HG03064 (cell line): ENCODE results near the gene IGSF3.
"Not testable (repeated sequence)": the region's sequence is repeated elsewhere in the genome, so short reads cannot be mapped to it uniquely, and the experiment has no call there.

ENCODE experiments used
- ATAC-seq: cut with Tn5 transposase; IDR thresholded peaks from one replicate; pipeline ENCODE4 v1.9.1; 2021; ENCODE audit warnings: low read depth; ENCODE audit not compliant: unreplicated experiment

Gene IGSF3

GRCh38 chr1:116580446-116581322 lies 86.8 kb downstream of the IGSF3 start:
- no peak for ATAC-seq

GRCh38 chr1:116579259-116579875 lies 88.2 kb downstream of the IGSF3 start:
- no peak for ATAC-seq

GRCh38 chr1:116578581-116578980 lies 89.0 kb downstream of the IGSF3 start:
- ATAC-seq: no peak

- no peak for ATAC-seq
These were observed 89.7 kb downstream of the IGSF3 start for GRCh38 chr1:116577759-116578314.

GRCh38 chr1:116574581-116575291 lies 92.8 kb downstream of the IGSF3 start:
- ATAC-seq: no peak

- no peak for ATAC-seq
These were observed 94.0 kb downstream of the IGSF3 start for GRCh38 chr1:116573431-116574095.

- no peak for ATAC-seq
These were observed 94.6 kb downstream of the IGSF3 start for GRCh38 chr1:116572771-116573430.

GRCh38 chr1:116572099-116572498 lies 95.4 kb downstream of the IGSF3 start:
- no peak for ATAC-seq

GRCh38 chr1:116571215-116571919 lies 96.2 kb downstream of the IGSF3 start:
- ATAC-seq: no peak

GRCh38 chr1:116570358-116571214 lies 96.9 kb downstream of the IGSF3 start, which contains the start of gene CD58:
Gene CD58, minus strand, starts transcription at chr1:116571026. Its CDS starts 54 bp downstream, at chr1:116570972.
- peak; percentile 57 for ATAC-seq

GRCh38 chr1:116569776-116570357 lies 97.7 kb downstream of the IGSF3 start:
- peak; percentile 17 for ATAC-seq

- ATAC-seq: no peak
These were observed 98.2 kb downstream of the IGSF3 start for GRCh38 chr1:116569381-116569670.

- ATAC-seq: no peak
These were observed 98.7 kb downstream of the IGSF3 start for GRCh38 chr1:116568662-116569380.

GRCh38 chr1:116567790-116568661 lies 99.5 kb downstream of the IGSF3 start:
- ATAC-seq: no peak

GRCh38 chr1:116565222-116565621 lies 102.3 kb downstream of the IGSF3 start:
- no peak for ATAC-seq

GRCh38 chr1:116564426-116564825 lies 103.1 kb downstream of the IGSF3 start:
- ATAC-seq: no peak

- not testable (repeated sequence) for ATAC-seq
These were observed 105.1 kb downstream of the IGSF3 start for GRCh38 chr1:116562465-116562864.
